Measurements from ENCODE around the gene EOLA1. TPM values are rescaled to one million over a fixed set of nuclear protein-coding genes. Genes with fewer than 3 reads are reported as not detected.
"Not testable (repeated sequence)": the region's sequence is repeated elsewhere in the genome, so short reads cannot be mapped to it uniquely, and the experiment has no call there.

EOLA1 gene
- total and polyA plus RNA-seq, 2 experiments from 2014 or later, result 2.5 to 3.3 TPM

DNA sequence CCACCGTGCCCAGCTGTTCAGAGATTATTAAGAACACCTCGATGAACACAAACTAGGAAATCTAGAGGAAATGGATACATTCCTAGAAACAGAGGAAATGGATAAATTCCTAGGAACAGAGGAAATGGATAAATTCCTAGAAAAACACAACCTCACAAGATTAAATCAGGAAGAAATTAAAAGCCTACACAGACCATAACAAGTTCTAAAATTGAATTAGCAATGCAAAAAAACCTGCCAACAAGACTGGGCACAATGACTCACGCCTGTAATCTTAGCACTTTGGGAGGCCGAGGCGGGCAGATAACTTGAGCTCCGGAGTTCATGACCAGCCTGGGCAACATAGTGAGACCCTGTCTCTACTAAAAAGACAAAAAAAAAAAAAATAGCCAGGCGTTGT is 22.6 kb upstream of the EOLA1 start:
- no peaks in the 10 kb centered on the region for H3K27me3 ChIP-seq (ENCODE audit: insufficient read depth)
- no peaks in the 10 kb centered on the region for H4K20me1 ChIP-seq (replicated peaks; ENCODE audit: insufficient read depth)
- no peaks in the 10 kb centered on the region for H3K9me3 Mint-ChIP-seq
- no peak overlapping the region for H3K27ac ChIP-seq (ENCODE audit: low read depth)
- H3K4me2 ChIP-seq, result no peak overlapping the region
- peaks cover 8% of the 10 kb centered on the region; the same call in 2 of the 3 replicates for H3K4me1 Mint-ChIP-seq
- ATAC-seq (no peak), DNase-seq (ENCODE audit: low spot score) (no peak)
- no peaks in the 10 kb centered on the region for H3K36me3 ChIP-seq (ENCODE audit: insufficient read depth)
- H3K4me3 ChIP-seq, result no peak overlapping the region
- H3K4me1 ChIP-seq (ENCODE audit: insufficient read depth), result no peaks in the 10 kb centered on the region
- no peaks in the 10 kb centered on the region for H3F3A ChIP-seq (replicated peaks; ENCODE audit: low read depth)
- no peak overlapping the region for H2AFZ ChIP-seq
- H3K9me2 ChIP-seq (ENCODE audit: insufficient read depth), result no peaks in the 10 kb centered on the region
- no peak overlapping the region for H3K4me3 Mint-ChIP-seq
- no peak overlapping the region; the same call in 1 of the 2 replicates for H3K27ac Mint-ChIP-seq
- H3K36me3 Mint-ChIP-seq (ENCODE audit: low read depth), result no peaks in the 10 kb centered on the region
- TF ChIP-seq STAT1 (IDR thresholded peaks at IDR 0.05; ENCODE audit: unreplicated experiment), result no peak
- no peak for TF ChIP-seq ZNF114 (CRISPR knock-in tag; IDR thresholded peaks at IDR 0.05)
- TF ChIP-seq POLR2AphosphoS5 (IDR thresholded peaks at IDR 0.05; ENCODE audit: low read depth), result no peak
- no peak for TF ChIP-seq CREB1 (CRISPR knock-in tag; IDR thresholded peaks at IDR 0.05; ENCODE audit: low read depth)
- TF ChIP-seq REST (IDR thresholded peaks at IDR 0.05; ENCODE audit: unreplicated experiment), result no peak
- H3K27me3 Mint-ChIP-seq (ENCODE audit: insufficient read depth, low read depth, poor library complexity), result peaks cover 4% of the 10 kb centered on the region
- no peaks in the 10 kb centered on the region for H3K79me2 ChIP-seq (replicated peaks; ENCODE audit: insufficient read depth)

- H3K4me3 Mint-ChIP-seq; H3K4me2 ChIP-seq; H3K36me3 Mint-ChIP-seq (ENCODE audit: low read depth); ATAC-seq; H3K27ac Mint-ChIP-seq; H3K79me2 ChIP-seq (replicated peaks; ENCODE audit: insufficient read depth); H3K27ac ChIP-seq (ENCODE audit: low read depth); H4K20me1 ChIP-seq (replicated peaks; ENCODE audit: insufficient read depth); H3K27me3 Mint-ChIP-seq (ENCODE audit: insufficient read depth, low read depth, poor library complexity); H3K36me3 ChIP-seq (ENCODE audit: insufficient read depth); H3K4me1 ChIP-seq (ENCODE audit: insufficient read depth); H2AFZ ChIP-seq; DNase-seq (ENCODE audit: low spot score); H3F3A ChIP-seq (replicated peaks; ENCODE audit: low read depth); H3K9me3 Mint-ChIP-seq; H3K27me3 ChIP-seq (ENCODE audit: insufficient read depth); H3K4me3 ChIP-seq; H3K9me2 ChIP-seq (ENCODE audit: insufficient read depth): not testable (repeated sequence)
- peaks cover 12% of the 10 kb centered on the region; the same call in 2 of the 3 replicates for H3K4me1 Mint-ChIP-seq
These were observed 20.1 kb upstream of the EOLA1 start for GRCh38 chrX:149520636-149521277.

DNA sequence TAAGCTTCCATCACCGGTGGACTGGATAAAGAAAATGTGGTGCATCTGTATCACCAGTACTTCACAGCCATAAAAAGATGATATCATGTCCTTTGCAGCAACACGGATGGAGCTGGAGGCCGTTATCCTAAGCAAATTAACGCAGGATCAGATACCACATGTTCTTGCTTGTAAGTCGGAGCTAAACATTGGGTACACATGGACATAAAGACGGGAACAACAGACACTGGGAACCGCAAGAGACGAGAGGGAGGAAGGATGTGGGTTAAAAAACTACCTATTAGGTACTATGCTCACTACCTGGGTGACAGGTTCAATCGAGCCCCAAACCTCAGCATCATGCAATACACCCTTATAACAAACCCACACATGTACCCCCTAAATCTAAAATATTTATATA is 19.4 kb upstream of the EOLA1 start:
- ATAC-seq (no peak), DNase-seq (ENCODE audit: low spot score) (no peak)
- H3K36me3 Mint-ChIP-seq (ENCODE audit: low read depth), result no peaks in the 10 kb centered on the region
- Histone ChIP-seq H3K4me1 (ENCODE audit: insufficient read depth) (no peaks in the 10 kb centered on the region), H3F3A (replicated peaks; ENCODE audit: low read depth) (no peaks in the 10 kb centered on the region), H3K27ac (ENCODE audit: low read depth) (no peak overlapping the region), H3K4me3 (no peak overlapping the region), H4K20me1 (replicated peaks; ENCODE audit: insufficient read depth) (no peaks in the 10 kb centered on the region), H2AFZ (no peak overlapping the region), H3K79me2 (replicated peaks; ENCODE audit: insufficient read depth) (no peaks in the 10 kb centered on the region), H3K9me2 (ENCODE audit: insufficient read depth) (no peaks in the 10 kb centered on the region), H3K27me3 (ENCODE audit: insufficient read depth) (no peaks in the 10 kb centered on the region), H3K36me3 (ENCODE audit: insufficient read depth) (no peaks in the 10 kb centered on the region), H3K4me2 (no peak overlapping the region)
- H3K27ac Mint-ChIP-seq, result no peak overlapping the region
- H3K27me3 Mint-ChIP-seq (ENCODE audit: insufficient read depth, low read depth, poor library complexity), result peaks cover 4% of the 10 kb centered on the region
- H3K9me3 Mint-ChIP-seq, result no peaks in the 10 kb centered on the region
- no peak overlapping the region for H3K4me3 Mint-ChIP-seq
- H3K4me1 Mint-ChIP-seq, result peaks cover 12% of the 10 kb centered on the region; the same call in 2 of the 3 replicates
- TF ChIP-seq STAT1 (IDR thresholded peaks at IDR 0.05; ENCODE audit: unreplicated experiment) (no peak), EZH2 (IDR thresholded peaks at IDR 0.05; ENCODE audit: low read depth, unreplicated experiment) (no peak), EZH2phosphoT487 (IDR thresholded peaks at IDR 0.05; ENCODE audit: unreplicated experiment) (no peak), ETS1 (IDR thresholded peaks at IDR 0.05) (no peak), NANOG (IDR thresholded peaks at IDR 0.05; ENCODE audit: borderline replicate concordance) (no peak), POLR2AphosphoS5 (IDR thresholded peaks at IDR 0.05; ENCODE audit: low read depth) (no peak), ZNF331 (CRISPR knock-in tag; IDR thresholded peaks at IDR 0.05; ENCODE audit: low read depth) (no peak), JUNB (IDR thresholded peaks at IDR 0.05; ENCODE audit: unreplicated experiment) (no peak)
- TF ChIP-seq, protein P1, sequence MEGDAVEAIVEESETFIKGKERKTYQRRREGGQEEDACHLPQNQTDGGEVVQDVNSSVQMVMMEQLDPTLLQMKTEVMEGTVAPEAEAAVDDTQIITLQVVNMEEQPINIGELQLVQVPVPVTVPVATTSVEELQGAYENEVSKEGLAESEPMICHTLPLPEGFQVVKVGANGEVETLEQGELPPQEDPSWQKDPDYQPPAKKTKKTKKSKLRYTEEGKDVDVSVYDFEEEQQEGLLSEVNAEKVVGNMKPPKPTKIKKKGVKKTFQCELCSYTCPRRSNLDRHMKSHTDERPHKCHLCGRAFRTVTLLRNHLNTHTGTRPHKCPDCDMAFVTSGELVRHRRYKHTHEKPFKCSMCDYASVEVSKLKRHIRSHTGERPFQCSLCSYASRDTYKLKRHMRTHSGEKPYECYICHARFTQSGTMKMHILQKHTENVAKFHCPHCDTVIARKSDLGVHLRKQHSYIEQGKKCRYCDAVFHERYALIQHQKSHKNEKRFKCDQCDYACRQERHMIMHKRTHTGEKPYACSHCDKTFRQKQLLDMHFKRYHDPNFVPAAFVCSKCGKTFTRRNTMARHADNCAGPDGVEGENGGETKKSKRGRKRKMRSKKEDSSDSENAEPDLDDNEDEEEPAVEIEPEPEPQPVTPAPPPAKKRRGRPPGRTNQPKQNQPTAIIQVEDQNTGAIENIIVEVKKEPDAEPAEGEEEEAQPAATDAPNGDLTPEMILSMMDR (conservative IDR thresholded peaks at IDR 0.05; ENCODE audit: low read depth in 2 of 2), result no peak

Data from GM23338 (cell line).